ENCODE results near the gene TBL1X. TPM values are rescaled to one million over a fixed set of nuclear protein-coding genes. Genes with fewer than 3 reads are reported as not detected.

TBL1X gene
- total and polyA plus RNA-seq, 12 donors, result 5.0 to 256 (median 28.1) TPM

- intact Hi-C loops (cut with DNase I), result no loop called here
- Histone ChIP-seq H3K4me1 (replicated peaks in 1 of 2) (peaks cover 4 to 6% of the 10 kb centered on the region in 2 donors), H3K27me3 (no peaks in the 10 kb centered on the region), H3K36me3 (replicated peaks in 1 of 2) (no peaks in the 10 kb centered on the region), H3K9me3 (replicated peaks in 1 of 3) (no peaks in the 10 kb centered on the region), H3K4me3 (no peak overlapping the region), H3K27ac (no peak overlapping the region)
- 92 to 98% (median 96%) methylated on average over 5 of the region's 5 CpGs for WGBS, 4 donors
- TF ChIP-seq POLR2A (IDR thresholded peaks at IDR 0.05) (no peak), CTCF (IDR thresholded peaks at IDR 0.05) (no peak)
- DNase-seq, result no peak
These were observed 96.3 kb downstream of the TBL1X start for GRCh38 chrX:9561199-9561598.

- H3K27me3 ChIP-seq, result no peaks in the 10 kb centered on the region
- TF ChIP-seq POLR2A (IDR thresholded peaks at IDR 0.05), result no peak
- peak in 1 of 6 experiments; percentile 12 for TF ChIP-seq CTCF (IDR thresholded peaks at IDR 0.05)
- intact Hi-C loops (cut with DNase I), result no loop called here
- no peak overlapping the region for H3K4me3 ChIP-seq
- H3K4me1 ChIP-seq (replicated peaks in 1 of 2), result peaks cover 4 to 17% of the 10 kb centered on the region in 2 donors
- H3K36me3 ChIP-seq (replicated peaks in 1 of 2), result no peaks in the 10 kb centered on the region
- WGBS, 4 donors, result 39 to 65% (median 51%) methylated on average over 8 of the region's 8 CpGs
- no peaks in the 10 kb centered on the region for H3K9me3 ChIP-seq (replicated peaks in 1 of 3)
- peak in 6 of 7 donors; percentile 33 to 85 (median 70) for DNase-seq
- H3K27ac ChIP-seq, result peak overlapping the region in 3 of 5 donors; percentile 2 to 31 (median 30)
These were observed 98.0 kb downstream of the TBL1X start for GRCh38 chrX:9562851-9563250.

- Histone ChIP-seq H3K4me3 (no peak overlapping the region), H3K9me3 (replicated peaks in 1 of 3) (no peaks in the 10 kb centered on the region), H3K4me1 (replicated peaks in 1 of 2) (peaks cover 4 to 17% of the 10 kb centered on the region in 2 donors), H3K27me3 (no peaks in the 10 kb centered on the region), H3K36me3 (replicated peaks in 1 of 2) (no peaks in the 10 kb centered on the region), H3K27ac (peak overlapping the region in 2 of 5 donors; percentile 10 to 38)
- intact Hi-C loops (cut with DNase I), result no loop called here
- peak; percentile 75 to 89 (median 88) for DNase-seq
- TF ChIP-seq POLR2A (IDR thresholded peaks at IDR 0.05), result no peak
- peak in 4 of 6 experiments; percentile 8 to 28 (median 16) for TF ChIP-seq CTCF (IDR thresholded peaks at IDR 0.05)
- WGBS, 4 donors, result 16 to 38% (median 32%) methylated on average over 3 to 6 of the region's 6 CpGs
These were observed 101.3 kb downstream of the TBL1X start for GRCh38 chrX:9566150-9566621.

GRCh38 chrX:9569876-9570301 is 105.0 kb downstream of the TBL1X start:
- Histone ChIP-seq H3K36me3 (replicated peaks in 1 of 2) (no peaks in the 10 kb centered on the region), H3K27me3 (no peaks in the 10 kb centered on the region), H3K4me1 (replicated peaks in 1 of 2) (peaks cover 0 to 17% of the 10 kb centered on the region in 2 donors), H3K27ac (no peak overlapping the region), H3K4me3 (no peak overlapping the region), H3K9me3 (replicated peaks in 1 of 3) (no peaks in the 10 kb centered on the region)
- TF ChIP-seq POLR2A (IDR thresholded peaks at IDR 0.05) (no peak), CTCF (IDR thresholded peaks at IDR 0.05) (no peak)
- intact Hi-C loops (cut with DNase I), result no loop called here
- 68 to 77% (median 76%) methylated on average over 10 of the region's 10 CpGs for WGBS, 4 donors
- no peak for DNase-seq

Data from adrenal gland (tissue), 12 donors.